ENCODE data around the gene FIGLA.
A peak's percentile ranks its signal among the peaks of the same experiment; 100 is the strongest.

The FIGLA gene

DNA sequence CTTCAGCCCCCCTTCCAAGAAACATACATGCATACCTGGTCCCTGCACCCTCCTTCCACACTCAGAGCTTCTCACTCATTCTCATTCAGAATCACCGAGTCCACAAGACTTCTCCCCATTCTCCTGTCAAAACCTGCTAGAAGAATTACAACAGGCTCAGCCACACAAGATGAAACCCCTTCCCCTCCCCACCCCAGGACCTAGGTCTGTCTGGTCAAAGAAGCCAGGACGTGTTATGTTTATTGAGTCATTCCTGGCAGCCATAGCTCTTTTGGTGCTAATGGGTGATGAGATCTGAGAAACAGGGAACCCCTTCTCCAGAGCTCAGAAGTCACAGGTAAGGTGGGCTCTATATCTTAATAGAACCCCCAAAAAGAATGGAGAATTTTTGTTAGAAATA, 21.0 kb downstream of the FIGLA start:
- no peak for DNase-seq

DNA sequence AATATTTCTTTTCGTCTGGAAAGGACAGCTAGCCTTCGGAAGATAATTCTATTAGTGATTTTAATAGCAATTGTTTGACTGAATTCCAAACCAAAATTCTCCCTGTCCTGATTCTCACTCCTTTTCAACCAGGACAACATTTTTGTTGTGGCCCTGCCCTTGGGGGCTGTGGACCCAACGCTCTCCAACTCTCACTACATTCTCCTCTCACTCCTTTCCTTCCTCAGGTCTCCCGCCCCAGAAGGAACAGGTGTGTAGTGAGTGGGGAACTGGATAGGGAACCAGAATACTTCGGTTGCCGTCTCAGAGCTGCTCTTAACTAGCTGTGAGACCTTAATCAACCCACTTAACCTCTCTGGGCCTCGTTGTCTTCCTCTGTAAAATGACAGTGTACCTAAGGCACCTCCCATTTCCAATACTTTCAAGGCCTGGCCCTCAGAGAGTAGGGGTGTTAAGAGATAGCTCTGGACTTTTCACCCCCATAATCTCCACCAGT, 21.8 kb downstream of the FIGLA start:
- DNase-seq = no peak

DNA sequence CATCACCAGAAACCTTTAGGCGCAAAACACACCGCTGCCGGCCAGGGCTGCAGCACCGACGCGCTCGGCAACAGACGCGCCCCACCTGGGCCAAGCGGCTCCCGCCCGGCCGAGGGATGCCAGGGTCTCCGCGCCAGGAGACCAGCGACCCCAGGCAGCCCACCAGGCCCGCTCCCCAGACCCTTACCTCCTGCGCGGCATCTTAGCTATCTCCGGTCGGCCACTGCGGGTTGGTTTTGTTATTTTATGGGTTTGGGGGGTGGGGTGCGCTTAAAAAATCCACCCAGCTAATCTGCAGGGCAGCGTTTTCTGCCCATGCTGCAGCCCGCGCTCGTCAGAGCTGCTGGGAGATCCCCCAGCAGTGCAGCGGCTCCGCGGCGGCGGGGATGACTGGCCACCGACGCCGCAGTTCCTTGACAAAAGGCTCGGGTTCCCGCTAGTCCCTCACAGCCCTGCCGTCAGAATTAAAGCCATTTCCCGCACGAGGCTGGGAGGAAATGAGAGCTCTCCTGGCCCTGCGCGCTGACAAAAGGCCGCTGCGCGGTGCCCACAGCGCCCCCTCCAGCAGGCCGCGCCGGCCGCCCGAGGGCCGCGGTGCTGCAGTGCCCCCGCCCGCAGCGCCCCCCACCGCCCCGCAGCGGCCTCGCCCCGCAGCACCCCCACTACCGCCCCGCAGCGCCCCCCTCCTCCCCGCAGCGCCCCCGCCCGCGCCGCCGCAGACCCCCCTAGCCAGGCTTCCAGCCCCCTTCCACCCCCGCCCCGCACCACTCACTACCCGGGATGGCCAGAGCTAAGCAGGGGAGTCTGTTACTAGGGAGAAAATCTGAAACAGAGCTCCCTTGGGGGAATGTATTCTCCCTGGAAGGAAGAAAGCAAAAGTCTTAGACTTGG, 22.5 kb downstream of the FIGLA start, which contains the start of gene ADD2:
Gene ADD2, minus strand, starts transcription at position 502 of the 891 bp plus-strand sequence. CDS start 61,792 bp downstream, outside the sequence.
- peak; percentile 72 for DNase-seq

DNA sequence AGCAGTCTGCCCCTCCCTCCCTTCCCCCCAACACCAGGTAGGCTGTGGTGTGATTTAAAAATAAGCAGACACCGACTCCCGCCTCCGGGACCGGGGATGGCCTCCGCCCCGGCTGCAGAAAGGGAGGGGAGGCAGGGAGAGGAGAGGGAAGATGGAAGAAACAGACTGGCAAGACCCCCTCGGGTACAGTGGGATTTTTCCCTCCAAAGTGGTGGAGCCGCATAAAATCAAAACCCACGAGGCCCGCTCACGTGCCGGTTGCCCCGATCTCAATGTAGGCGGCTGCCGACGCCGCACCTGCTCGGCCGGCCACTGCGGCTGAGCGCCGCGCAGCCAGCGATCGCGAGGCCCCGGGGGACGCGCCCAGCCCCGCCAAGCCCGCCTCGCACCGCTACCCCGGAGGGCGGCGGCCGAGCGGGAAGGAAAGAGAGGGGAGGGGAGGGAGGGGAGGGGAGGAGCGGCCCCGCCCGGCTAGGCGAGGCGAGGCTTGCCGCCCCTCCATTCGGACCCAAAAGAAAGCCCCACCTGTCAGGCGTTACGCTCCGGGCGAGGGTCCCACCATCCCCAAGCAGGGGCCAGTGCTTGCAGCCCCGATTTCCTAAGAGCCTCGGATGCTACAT, 23.3 kb downstream of the FIGLA start:
- DNase-seq = peak; percentile 74

DNA sequence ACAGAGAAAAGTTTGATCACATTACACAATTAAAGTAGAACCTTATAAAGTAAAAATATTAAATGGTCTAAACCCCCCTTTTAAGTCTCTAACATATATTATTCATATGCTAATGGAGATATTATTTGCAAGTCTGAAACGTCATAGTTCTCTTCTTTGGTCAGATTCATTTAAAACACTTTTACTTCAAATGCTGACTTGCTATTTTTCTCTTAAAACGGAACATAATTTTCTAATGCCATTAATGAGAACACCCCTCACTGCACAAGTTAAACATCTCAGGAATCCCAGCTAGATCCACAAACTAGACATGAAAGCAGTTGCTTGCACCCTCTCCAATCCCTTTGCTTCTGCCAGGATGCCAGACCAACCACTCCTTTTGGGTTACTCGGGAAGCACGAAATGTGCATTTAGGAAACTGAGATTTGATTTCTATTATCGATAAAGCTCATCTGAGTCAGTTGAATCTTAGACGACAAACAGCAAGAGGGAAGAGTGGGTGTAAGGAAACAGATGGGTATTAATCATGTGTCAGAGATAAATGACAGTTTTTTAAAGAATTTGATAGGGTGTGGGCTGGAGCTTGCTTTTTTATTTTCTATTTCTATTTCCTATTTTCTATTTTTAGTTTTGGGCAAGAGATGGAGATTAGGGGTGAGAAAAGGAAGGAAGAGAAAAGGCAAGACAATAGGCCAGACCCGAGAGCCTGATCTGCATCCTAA, 23.9 kb downstream of the FIGLA start:
- DNase-seq = no peak

DNA sequence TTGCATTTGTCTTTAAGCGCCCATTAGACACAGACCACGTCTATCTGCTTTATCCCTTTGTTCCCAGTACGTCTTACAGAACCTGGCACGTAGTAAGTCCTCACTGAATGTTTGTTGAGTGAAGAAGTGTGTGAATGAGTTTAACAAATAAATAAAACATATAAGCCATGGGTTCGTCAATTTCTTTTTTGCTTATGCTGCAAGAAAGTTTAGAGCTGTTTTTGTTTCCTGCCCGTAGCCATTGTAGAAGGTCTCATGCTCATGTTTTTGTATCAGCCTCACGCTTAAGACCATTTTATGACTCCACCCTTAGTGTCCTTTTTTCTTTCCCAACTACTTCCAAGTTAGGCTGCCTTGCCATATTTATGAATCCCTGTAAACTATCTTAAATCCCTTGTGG, 24.9 kb downstream of the FIGLA start:
- DNase-seq = no peak

DNA sequence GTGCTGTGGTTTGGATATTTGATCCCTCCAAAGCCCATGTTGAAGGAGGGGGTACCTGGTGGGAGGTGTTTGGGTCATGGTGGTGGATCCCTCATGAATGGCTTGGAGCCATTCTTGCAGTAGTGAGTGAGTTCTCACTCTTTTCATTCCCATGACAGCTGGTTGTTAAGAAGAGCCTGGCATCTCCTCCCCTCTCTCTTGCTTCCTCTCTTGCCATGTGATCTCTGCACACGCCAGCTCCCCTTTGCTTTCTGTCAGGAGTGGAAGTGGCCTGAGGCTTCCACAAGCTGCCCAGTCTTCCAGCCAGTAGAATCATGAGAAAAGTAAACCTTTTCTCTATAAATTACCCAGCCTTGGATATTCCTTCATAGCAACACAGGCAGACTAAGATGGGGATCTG, 31.0 kb downstream of the FIGLA start:
- DNase-seq = no peak

GRCh38 chr2:70757966-70758365, 32.5 kb downstream of the FIGLA start:
- DNase-seq = no peak

DNA sequence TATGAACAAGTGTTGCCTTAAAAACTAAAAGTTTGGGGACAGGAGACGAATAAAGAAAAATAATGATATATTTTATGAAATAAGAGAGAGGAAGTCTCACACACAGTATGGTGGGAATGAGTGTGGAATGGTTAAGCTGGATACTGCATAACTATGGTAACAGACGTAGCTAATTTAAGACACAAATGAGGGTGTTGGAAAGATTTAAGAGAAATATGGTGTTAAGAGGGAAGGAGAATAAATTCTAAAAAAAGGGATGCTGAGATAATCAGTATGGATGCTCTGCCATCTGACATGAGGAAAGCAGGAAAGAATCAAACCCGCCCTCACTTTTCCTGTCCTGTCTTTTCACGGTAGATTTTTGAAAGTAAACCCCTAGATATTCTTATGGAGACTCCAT, 33.1 kb downstream of the FIGLA start:
- no peak for DNase-seq

DNA sequence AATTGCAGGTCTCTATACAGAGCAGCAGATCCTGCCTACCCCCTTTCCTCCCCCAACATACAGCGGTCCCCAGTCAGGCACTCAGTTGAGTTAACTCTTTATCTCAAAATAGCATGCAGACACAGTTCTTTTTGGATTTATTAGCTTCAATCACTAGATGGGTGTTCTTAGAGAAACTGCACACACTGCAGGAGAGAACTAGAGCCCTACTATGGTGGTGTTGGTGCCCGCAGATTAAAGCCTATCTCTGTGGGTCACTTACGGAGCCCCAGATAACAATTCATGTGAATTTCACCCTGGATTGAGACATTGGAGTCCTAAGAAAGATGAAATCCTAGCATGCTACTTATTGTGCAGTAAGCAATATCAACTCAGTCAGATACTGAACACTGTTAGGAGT, 34.3 kb downstream of the FIGLA start:
- no peak for DNase-seq

GRCh38 chr2:70753902-70754301, 36.5 kb downstream of the FIGLA start:
- DNase-seq = no peak

DNA sequence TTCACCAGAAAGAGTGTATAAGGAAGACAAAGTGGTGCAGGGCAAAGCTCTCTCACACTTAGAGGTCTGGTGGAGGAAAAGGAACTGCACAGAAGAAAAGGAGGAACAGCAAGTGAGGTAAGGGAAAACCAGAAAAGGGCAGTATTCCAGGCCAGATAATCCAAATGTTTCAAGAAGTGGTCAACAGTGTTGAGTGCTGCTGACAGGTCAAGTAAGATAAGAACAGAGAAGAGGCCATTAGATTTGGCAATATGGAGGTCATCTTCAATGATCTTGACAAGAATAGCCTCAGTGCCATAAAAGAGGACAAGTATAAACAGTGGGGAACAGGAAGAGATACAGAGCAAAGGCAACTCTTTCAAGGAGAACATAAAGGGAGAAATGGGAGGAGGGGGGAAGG, 37.4 kb downstream of the FIGLA start:
- no peak for DNase-seq

- DNase-seq = no peak
Measured at GRCh38 chr2:70752396-70752795, 38.0 kb downstream of the FIGLA start.

- no peak for DNase-seq
Measured at GRCh38 chr2:70751881-70752280, 38.6 kb downstream of the FIGLA start.

GRCh38 chr2:70750320-70750719, 40.1 kb downstream of the FIGLA start:
- DNase-seq = no peak

DNA sequence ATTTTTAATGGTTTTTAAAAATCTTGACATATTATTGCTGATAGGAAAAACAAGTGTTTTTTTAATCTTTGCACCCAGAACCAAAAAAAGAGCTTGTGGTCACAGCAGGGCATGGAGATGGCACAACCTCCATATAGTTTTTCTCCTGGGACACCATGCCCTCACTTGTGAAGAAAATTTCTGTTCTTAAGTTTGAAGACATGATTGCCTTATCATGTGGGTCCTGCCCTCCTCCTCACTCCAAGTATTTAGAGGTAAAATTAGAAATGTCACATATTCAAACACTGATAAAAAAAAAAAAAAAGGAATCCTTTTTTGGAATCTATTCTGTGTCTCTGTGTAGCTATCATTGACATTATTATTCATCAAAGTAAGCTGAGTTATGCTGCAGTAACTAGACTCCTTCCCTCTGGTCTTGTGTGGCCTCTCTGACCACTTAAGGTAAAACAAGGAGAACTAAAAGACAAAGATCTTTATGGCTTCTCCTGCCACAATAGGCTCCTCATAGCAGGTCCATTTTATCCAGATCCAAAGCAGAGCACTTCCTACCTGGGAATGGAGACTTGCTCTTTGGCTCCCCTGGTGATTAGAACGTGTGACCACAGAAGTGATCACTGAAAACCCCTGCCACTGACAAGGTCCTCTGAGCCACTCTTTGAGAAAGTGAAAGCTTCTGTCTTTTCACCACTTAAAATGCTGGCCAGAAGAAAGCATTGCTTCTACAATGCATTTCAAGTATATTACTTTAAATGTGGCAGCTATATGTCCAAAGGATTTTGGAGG, 42.2 kb downstream of the FIGLA start:
- DNase-seq = no peak

DNA sequence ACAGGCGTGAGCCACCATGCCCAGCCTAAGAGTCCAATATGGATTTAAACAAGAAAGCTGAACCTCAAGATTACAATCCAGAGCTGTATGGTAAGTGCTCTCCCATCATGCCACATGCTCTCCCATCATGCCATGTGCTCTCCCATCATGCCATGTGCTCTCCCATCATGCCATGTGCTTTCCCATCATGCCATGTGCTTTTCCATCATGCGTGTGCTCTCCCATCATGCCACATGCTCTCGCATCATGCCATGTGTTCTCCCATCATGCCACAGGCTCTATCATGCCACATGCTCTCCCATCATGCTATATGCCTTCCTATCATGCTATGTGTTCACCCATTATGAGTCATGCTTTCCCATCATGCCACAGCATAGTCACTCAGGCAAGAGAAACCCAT, 43.2 kb downstream of the FIGLA start:
- no peak for DNase-seq

- no peak for DNase-seq
Measured at GRCh38 chr2:70746094-70746974, 44.1 kb downstream of the FIGLA start.

DNA sequence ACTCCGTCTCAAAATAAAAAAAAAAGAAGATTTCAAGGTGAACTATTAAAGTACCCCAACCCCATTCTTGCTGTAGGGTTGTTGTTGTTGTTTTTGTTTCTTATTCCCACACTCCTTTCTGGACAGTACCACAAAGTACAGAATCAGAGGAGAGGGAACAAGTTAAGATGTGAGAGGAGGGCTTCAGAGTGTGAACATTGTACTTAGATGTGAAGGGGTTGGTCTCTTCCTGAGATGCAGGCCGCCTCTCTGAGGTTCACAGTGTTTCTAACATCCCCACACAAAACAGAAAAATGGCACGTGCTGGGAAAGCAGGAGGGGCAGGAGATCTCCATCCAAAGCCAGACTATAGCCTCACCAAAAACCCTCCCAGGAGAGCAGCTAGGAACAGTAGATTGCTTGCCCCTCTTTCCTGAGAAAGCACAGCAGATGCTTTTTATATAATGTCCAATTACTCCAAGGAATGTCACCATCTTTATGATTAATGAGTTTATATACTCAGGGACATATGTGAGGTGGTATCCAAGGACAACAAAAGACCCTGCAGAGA, 45.1 kb downstream of the FIGLA start:
- no peak for DNase-seq

GRCh38 chr2:70744397-70744796, 46.0 kb downstream of the FIGLA start:
- DNase-seq = no peak

DNA sequence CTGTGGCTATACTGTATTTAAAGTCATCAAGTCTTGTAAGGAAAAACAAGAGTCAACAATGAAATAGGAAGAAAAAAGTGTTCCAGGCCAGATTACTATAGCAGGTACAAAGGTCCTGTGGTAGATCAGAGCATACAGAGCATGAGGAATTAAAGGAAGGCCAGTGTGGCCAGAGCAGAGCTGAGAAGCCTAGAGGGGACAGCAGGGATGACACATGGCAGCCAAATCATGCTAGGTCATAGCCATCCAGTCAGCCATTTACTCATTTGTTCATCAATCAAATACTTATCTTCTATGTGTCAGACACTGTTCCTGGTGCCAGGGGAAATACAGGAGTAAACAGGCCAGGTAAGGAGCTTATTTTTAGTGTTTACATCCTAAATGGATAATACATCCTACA, 46.8 kb downstream of the FIGLA start:
- DNase-seq = no peak
